ACHN (cell line): ENCODE data around the gene ARPP21.

Experiments
- DNase-seq: peaks from one replicate; pipeline ENCODE4 v3.0.0-alpha.2; 2015
- in situ Hi-C: cut with HindIII; loops from 2 replicates; pipeline ENCODE4 v1.10.0; 2017; ENCODE audit warnings: low sequenced_read_pairs, low pct_ligation_motif_present, low pct_unique_long_range_greater_than_20kb

ARPP21 gene

GRCh38 chr3:35710554-35710953 lies 71.2 kb downstream of the ARPP21 start:
- in situ Hi-C loops = no loop called here
- no peak for DNase-seq

DNA sequence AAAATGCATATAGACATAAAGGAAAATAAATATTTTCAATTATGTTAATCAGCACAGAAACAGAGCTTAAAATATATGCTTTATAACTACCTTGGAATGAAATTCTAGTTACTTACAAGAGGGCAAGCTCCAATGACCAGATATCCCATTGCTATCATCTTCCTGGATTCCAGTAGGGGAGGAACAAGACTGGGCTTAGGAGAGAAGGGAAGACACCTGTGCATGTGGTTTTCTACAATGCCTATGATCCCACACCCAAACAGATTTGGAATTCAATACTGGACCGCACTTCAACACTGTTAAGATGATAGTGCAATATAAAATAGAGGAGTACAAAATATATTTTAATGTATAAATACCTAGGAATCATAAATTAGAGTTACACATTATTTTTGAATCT lies 79.6 kb downstream of the ARPP21 start:
- DNase-seq = no peak
- in situ Hi-C loops = no loop called here

- in situ Hi-C loops = no loop called here
- no peak for DNase-seq
These were observed 82.3 kb downstream of the ARPP21 start for GRCh38 chr3:35721628-35722027.

DNA sequence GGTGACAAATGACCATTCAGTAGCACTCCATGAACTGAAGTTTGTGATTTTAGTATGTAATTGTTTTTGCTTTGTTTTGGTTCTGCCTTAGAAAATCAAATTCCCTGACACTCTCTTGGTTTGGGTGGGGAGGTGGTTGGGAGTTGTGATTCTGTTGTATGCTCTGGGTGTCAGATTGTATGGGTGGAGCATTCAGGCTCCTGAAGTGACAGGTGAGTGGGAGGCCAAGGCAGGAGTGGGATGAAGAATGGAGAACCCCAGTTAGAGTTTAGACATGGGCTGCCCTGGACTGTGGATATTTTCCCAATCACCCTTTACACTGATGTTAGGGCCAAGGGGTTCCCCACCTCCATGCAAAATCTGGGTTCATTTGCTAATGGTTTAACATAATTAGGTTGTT lies 83.6 kb downstream of the ARPP21 start:
- in situ Hi-C loops = no loop called here
- DNase-seq = no peak

GRCh38 chr3:35723480-35724097 lies 84.3 kb downstream of the ARPP21 start:
- in situ Hi-C loops = no loop called here

GRCh38 chr3:35724106-35724505 lies 84.8 kb downstream of the ARPP21 start:
- in situ Hi-C loops = no loop called here
- DNase-seq = no peak

More at GRCh38 chr3:35723480-35724097, 84.3 kb downstream of the ARPP21 start:
- no peak for DNase-seq

DNA sequence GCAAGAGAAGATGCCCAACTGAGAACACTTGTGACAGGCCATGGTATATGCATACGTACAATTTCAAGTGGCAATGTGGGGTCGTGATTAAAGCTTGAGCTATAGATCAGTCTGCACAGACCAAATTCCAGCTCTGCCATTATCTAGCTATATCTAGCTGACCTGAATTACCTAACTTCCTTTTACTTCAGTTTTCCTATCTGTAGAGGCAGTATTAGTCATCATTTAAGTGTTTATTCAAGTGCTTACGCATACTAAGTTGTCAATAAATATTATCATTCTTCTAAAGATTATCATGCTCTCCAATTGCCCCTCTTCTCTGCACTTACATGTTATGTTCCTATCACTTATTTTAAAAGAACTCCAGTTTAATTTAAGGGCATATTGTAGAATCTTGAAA lies 87.9 kb downstream of the ARPP21 start:
- in situ Hi-C loops = no loop called here
- DNase-seq = no peak

GRCh38 chr3:35733341-35733740 lies 94.0 kb downstream of the ARPP21 start:
- DNase-seq = no peak
- in situ Hi-C loops = no loop called here

GRCh38 chr3:35733864-35734263 lies 94.5 kb downstream of the ARPP21 start:
- in situ Hi-C loops = no loop called here
- no peak for DNase-seq

- in situ Hi-C loops = no loop called here
- DNase-seq = no peak
These were observed 97.8 kb downstream of the ARPP21 start for GRCh38 chr3:35737080-35737479.

GRCh38 chr3:35737527-35737926 lies 98.2 kb downstream of the ARPP21 start:
- in situ Hi-C loops = no loop called here
- no peak for DNase-seq

GRCh38 chr3:35737934-35738706 lies 98.8 kb downstream of the ARPP21 start:
- DNase-seq = no peak
- in situ Hi-C loops = no loop called here

DNA sequence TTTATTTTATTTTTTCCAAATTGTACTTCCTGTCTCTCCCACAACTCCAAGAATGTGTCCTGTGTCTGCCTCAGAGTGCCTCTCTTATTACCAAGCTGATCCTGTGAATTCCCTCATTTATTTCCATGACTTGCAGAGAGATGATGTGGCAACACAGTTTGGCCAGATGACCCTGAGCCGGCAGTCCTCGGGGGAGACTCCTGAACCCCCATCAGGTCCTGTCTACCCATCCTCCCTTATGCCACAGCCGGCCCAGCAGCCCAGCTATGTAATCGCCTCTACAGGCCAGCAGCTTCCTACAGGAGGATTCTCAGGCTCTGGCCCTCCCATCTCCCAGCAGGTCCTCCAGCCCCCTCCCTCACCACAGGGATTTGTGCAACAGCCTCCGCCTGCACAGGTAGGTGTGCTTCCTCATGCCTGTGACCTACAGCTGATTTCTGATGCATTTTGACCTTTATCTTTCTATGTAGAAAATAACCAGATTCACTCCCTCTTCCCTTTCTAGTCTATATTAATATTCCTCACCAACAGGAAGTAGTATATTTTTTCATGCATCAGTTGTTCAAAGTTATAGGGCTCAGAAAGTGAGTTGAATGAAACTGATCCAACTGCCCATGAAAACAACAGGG lies 100.0 kb downstream of the ARPP21 start:
- in situ Hi-C loops = no loop called here
- DNase-seq = no peak

DNA sequence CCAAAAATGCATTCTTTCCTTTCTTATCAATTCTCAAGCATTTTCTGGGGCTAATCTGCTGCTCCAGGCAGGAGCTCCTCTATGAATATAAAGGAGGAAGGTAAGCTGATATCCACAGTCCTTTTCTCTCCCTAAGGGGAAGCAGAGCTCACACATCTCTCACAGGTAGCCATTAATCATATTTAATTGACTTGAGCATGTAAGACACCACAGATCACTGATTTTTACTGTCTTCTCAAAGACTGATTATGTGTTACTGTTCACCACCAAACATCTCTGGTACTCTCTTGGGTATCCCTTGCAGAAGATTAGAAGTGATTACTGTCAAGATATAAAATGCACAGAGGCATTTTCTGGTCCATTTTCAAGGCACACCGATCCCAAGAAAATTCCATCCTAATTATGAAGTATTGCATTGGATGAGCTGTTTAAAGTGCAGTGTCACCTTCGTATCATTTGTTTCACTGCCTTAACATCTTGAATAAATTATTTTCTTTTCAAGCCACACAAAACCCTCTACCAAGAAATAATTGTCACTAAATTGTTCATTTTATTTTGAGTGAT lies 100.7 kb downstream of the ARPP21 start:
- no peak for DNase-seq
- in situ Hi-C loops = no loop called here

- no peak for DNase-seq
- in situ Hi-C loops = no loop called here
These were observed 103.9 kb downstream of the ARPP21 start for GRCh38 chr3:35743218-35743617.

GRCh38 chr3:35744419-35744818 lies 105.1 kb downstream of the ARPP21 start:
- DNase-seq = no peak
- in situ Hi-C loops = no loop called here

DNA sequence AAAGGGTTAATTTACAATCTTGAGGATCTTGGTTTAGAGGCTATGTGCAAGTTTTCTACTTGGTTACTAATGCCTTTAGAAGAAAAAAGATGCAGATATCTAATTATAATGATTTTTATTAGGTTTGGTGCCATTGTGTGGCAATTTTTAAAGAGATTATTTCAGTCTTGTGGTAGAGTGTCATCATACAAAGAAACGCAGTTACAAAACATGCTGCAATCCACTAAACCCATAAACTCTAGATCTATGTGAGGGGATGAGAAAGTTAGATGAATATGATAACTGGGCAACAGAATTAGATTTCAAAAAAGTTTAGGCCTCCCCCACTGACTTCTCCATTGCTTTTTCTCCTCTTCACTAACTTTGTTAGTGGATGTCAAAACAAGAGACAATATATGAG lies 106.0 kb downstream of the ARPP21 start:
- DNase-seq = no peak
- in situ Hi-C loops = no loop called here

GRCh38 chr3:35745802-35746484 lies 106.6 kb downstream of the ARPP21 start:
- no peak for DNase-seq
- in situ Hi-C loops = no loop called here

GRCh38 chr3:35746492-35746891 lies 107.2 kb downstream of the ARPP21 start:
- in situ Hi-C loops = no loop called here
- no peak for DNase-seq
